Activated T-cell treated with anti-CD3 and anti-CD28 coated beads, Interleukin-2, amount 50 U/mL, for 4 hours (primary cell): ENCODE data around the gene EFTUD2. TPM values are rescaled to one million over a fixed set of nuclear protein-coding genes. Genes with fewer than 3 reads are reported as not detected.

Experiments used
- ATAC-seq, 2 donors: fragments of 200-7000 bp; cut with Tn5 transposase; one replicate each; pipeline ENCODE4 v1.10.0; 2021
- DNase-seq: peaks from one replicate; pipeline ENCODE4 v3.0.0-alpha.2; 2020
- H3K27me3 Mint-ChIP-seq: one replicate; pipeline ENCODE4 v1.8.0; 2021; ENCODE audit warnings: low read depth, mixed read lengths
- H3K36me3 Mint-ChIP-seq: one replicate; pipeline ENCODE4 v1.8.0; 2022; ENCODE audit warnings: mixed read lengths; ENCODE audit not compliant: insufficient read depth
- H3K4me1 Mint-ChIP-seq: one replicate; pipeline ENCODE4 v1.8.0; 2021; ENCODE audit warnings: low read depth, mixed read lengths
- H3K4me3 Mint-ChIP-seq: one replicate; pipeline ENCODE4 v1.8.0; 2021; ENCODE audit warnings: mild to moderate bottlenecking, moderate library complexity, mixed read lengths
- H3K9me3 Mint-ChIP-seq: one replicate; pipeline ENCODE4 v1.8.0; 2021; ENCODE audit warnings: mixed read lengths
- total RNA-seq, 3 donors: library from RNA; stranded (reverse); gene quantifications; one replicate each; pipeline ENCODE4 v1.2.1, GENCODE V29; 2021

Gene EFTUD2
- total RNA-seq, 3 donors from 2014 or later, result 257 to 303 (median 269) TPM

GRCh38 chr17:44908761-44909326, 9.6 kb upstream of the EFTUD2 start:
- Mint-ChIP-seq H3K9me3 (no peaks in the 10 kb centered on the region), H3K36me3 (no peaks in the 10 kb centered on the region), H3K4me3 (no peak overlapping the region), H3K4me1 (peaks cover 14% of the 10 kb centered on the region), H3K27me3 (peaks cover 23% of the 10 kb centered on the region)
- no peak for ATAC-seq
- no peak for DNase-seq

GRCh38 chr17:44907729-44908470, 8.7 kb upstream of the EFTUD2 start:
- DNase-seq (no peak), ATAC-seq (no peak)
- H3K4me3 Mint-ChIP-seq, result no peak overlapping the region
- no peaks in the 10 kb centered on the region for H3K9me3 Mint-ChIP-seq
- no peaks in the 10 kb centered on the region for H3K36me3 Mint-ChIP-seq
- H3K27me3 Mint-ChIP-seq, result peaks cover 18% of the 10 kb centered on the region
- peaks cover 10% of the 10 kb centered on the region for H3K4me1 Mint-ChIP-seq

DNA sequence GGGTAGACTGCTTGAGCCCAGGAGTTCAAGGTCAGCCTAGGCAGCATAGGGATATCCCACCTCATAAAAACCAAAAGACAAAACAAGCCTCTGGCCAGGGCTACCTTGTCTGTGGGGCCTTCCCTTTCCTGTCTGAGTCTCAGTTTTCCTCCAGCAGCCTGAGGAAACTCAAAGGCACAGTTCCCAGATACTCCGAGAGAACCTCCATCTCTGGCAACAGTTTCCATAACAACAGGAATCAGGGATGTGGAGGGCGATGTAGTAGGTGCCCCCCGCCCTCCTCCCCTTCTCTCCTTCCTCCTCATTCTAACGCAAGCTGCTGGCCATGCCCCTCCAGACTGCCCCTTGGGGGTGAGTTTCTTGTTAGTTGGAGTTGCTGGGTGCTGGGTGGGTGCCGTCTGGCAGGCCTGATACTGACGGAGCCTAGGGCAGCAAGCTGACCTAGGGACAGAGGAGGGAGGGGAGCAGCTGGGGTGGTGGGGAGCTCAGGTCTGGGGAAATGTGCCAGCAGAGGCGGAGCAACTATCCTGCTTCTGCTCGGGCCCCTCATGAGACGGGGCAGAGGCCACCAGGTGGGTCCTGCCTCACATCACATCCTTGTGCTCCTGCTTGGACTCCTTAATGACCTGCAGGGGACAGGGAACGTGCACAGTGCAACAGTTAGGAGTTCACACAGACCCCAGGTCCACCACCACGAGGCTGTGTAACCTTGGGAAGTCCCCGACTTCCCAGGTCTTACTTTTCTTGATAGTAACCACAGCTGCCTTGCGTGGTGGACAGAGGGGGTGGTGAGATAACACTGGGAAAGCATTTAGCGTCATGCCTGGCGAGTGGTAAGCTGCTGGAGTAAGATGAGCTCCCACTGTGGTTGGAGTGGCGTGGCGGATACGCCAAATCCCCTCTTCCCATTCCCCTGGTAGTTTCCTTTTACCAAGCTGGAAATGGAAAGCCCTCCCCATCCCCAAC, 7.8 kb upstream of the EFTUD2 start:
- H3K4me1 Mint-ChIP-seq, result peaks cover 7% of the 10 kb centered on the region

GRCh38 chr17:44906010-44906646, 6.9 kb upstream of the EFTUD2 start:
- no peak for ATAC-seq
- no peaks in the 10 kb centered on the region for H3K9me3 Mint-ChIP-seq
- peaks cover 6% of the 10 kb centered on the region for H3K4me1 Mint-ChIP-seq
- DNase-seq, result no peak
- H3K27me3 Mint-ChIP-seq, result peaks cover 10% of the 10 kb centered on the region
- no peak overlapping the region for H3K4me3 Mint-ChIP-seq
- no peaks in the 10 kb centered on the region for H3K36me3 Mint-ChIP-seq

More for the DNA sequence above, 7.8 kb upstream of the EFTUD2 start:
- DNase-seq (no peak), ATAC-seq (no peak)
- H3K36me3 Mint-ChIP-seq, result no peaks in the 10 kb centered on the region
- H3K27me3 Mint-ChIP-seq, result peaks cover 14% of the 10 kb centered on the region
- H3K4me3 Mint-ChIP-seq, result no peak overlapping the region
- no peaks in the 10 kb centered on the region for H3K9me3 Mint-ChIP-seq

GRCh38 chr17:44905006-44906000, 6.1 kb upstream of the EFTUD2 start:
- DNase-seq (no peak), ATAC-seq (no peak)
- Mint-ChIP-seq H3K9me3 (no peaks in the 10 kb centered on the region), H3K27me3 (peaks cover 3% of the 10 kb centered on the region), H3K4me1 (peaks cover 1% of the 10 kb centered on the region), H3K4me3 (no peak overlapping the region), H3K36me3 (no peaks in the 10 kb centered on the region)

DNA sequence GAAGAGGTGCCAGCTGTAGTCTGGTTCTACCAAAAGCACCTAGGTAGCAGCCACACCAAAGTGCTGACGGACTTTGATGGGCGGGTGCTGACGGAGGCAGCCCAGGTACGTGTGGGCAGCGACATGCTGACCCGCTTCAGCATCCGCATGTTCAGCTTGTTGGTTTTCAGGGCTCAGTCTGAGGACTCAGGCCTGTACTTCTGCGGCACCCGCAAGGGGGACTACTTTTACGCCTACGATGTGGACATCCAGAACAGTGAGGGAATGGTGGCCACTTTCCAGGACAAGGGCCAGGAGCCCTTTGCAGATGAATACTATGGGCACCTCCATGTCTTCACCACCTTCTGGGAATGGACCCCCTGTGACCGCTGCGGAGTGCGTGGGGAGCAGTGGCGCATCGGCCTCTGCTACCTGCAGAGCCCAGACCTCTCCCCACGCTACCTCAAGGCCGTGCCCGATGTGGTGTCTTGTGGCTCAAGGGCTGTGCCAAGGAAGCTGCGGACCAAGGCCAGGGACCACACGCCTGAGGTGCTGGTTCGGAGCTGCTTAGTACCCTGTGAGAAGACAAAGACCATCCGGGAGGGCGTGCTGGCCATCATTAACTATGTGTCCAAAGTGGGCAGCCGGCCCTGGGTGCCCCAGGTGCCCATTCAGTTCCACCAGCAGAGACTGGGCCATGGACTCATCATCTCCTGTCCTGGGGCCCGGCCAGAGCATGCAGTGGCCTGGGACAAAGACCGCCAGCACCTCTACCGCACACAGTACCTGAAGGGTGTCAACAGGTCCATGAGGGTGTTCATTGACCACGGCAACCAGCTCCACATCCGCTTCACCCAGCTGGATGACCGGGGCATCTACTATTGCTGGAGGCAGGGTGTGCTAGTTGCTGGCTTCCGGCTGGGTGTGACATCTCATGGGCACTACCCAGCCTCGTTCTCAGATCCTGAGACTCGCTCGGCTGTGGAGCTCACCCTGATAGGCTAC, 5.0 kb upstream of the EFTUD2 start:
- no peak overlapping the region for H3K4me3 Mint-ChIP-seq
- peaks cover 6% of the 10 kb centered on the region for H3K4me1 Mint-ChIP-seq
- no peaks in the 10 kb centered on the region for H3K9me3 Mint-ChIP-seq
- H3K36me3 Mint-ChIP-seq, result no peaks in the 10 kb centered on the region
- ATAC-seq (no peak), DNase-seq (no peak)
- H3K27me3 Mint-ChIP-seq, result peaks cover 4% of the 10 kb centered on the region

- H3K27me3 Mint-ChIP-seq, result peaks cover 3% of the 10 kb centered on the region
- H3K9me3 Mint-ChIP-seq, result no peaks in the 10 kb centered on the region
- peaks cover 3% of the 10 kb centered on the region for H3K36me3 Mint-ChIP-seq
- H3K4me1 Mint-ChIP-seq, result peaks cover 16% of the 10 kb centered on the region
- H3K4me3 Mint-ChIP-seq, result no peak overlapping the region
- ATAC-seq, result no peak
- DNase-seq, result no peak
These were observed 3.9 kb upstream of the EFTUD2 start for GRCh38 chr17:44903012-44903685.

- DNase-seq, result no peak
These were observed 3.0 kb upstream of the EFTUD2 start for GRCh38 chr17:44902135-44902760.

GRCh38 chr17:44901411-44901921, 2.2 kb upstream of the EFTUD2 start:
- ATAC-seq (no peak), DNase-seq (no peak)
- Mint-ChIP-seq H3K27me3 (peaks cover 3% of the 10 kb centered on the region), H3K4me3 (no peak overlapping the region), H3K36me3 (peaks cover 3% of the 10 kb centered on the region), H3K4me1 (peaks cover 18% of the 10 kb centered on the region), H3K9me3 (no peaks in the 10 kb centered on the region)

More at GRCh38 chr17:44902135-44902760, 3.0 kb upstream of the EFTUD2 start:
- H3K9me3 Mint-ChIP-seq, result no peaks in the 10 kb centered on the region
- peaks cover 16% of the 10 kb centered on the region for H3K4me1 Mint-ChIP-seq
- H3K27me3 Mint-ChIP-seq, result peaks cover 3% of the 10 kb centered on the region
- no peak overlapping the region for H3K4me3 Mint-ChIP-seq
- H3K36me3 Mint-ChIP-seq, result peaks cover 3% of the 10 kb centered on the region
- ATAC-seq, result no peak

DNA sequence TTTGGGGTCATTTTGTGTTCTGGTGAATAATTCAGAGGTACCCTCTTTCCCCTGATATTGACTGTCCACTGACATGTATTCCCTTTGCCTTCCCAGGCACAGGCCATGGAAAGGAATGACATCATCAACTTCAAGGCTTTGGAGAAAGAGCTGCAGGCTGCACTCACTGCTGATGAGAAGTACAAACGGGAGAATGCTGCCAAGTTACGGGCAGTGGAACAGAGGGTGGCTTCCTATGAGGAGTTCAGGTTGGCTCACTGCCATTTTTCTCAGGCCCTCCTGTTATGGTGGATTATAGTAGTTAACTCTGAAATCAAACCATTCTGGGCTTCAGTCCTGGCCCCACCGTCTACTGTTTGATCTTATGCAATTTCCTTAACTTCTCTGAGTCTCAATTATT, 1.6 kb upstream of the EFTUD2 start:
- Mint-ChIP-seq H3K36me3 (peaks cover 7% of the 10 kb centered on the region), H3K9me3 (no peaks in the 10 kb centered on the region), H3K4me3 (no peak overlapping the region), H3K27me3 (peaks cover 3% of the 10 kb centered on the region), H3K4me1 (peaks cover 23% of the 10 kb centered on the region)
- ATAC-seq (no peak), DNase-seq (no peak)

DNA sequence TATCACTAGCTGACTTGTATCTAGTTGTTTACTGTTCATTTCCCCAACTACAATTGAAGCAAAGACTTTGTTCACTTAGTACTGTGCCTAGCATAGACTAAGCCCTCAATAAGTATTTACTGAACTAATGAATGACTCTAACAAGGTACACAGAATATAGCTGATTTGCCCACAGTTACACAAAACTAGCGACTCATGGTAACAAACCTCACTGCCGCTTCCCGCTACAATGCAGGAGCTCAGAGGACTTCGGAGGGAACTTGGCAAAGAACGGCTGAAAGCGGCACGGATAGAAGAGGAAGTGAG, 524 bp downstream of the EFTUD2 start:
- peaks cover 31% of the 10 kb centered on the region for H3K4me1 Mint-ChIP-seq
- H3K36me3 Mint-ChIP-seq, result peaks cover 15% of the 10 kb centered on the region

More for the DNA sequence above, 524 bp downstream of the EFTUD2 start:
- Mint-ChIP-seq H3K4me3 (peak overlapping the region; percentile 91), H3K27me3 (peaks cover 3% of the 10 kb centered on the region), H3K9me3 (no peaks in the 10 kb centered on the region)
- DNase-seq (no peak), ATAC-seq (no peak)
